Stimulated activated CD4-positive, alpha-beta T cell treated with anti-CD3 and anti-CD28 coated beads, Interleukin-4, amount 100 ng/mL, for 1 hour (primary cell): ENCODE measurements around the gene SSH3.
A peak's percentile ranks its signal among the peaks of the same experiment; 100 is the strongest.

ENCODE experiments used
- DNase-seq: peaks from one replicate; pipeline ENCODE4 v3.0.0-alpha.2; 2020

SSH3 gene

GRCh38 chr11:67280788-67281551 lies 22.4 kb upstream of the SSH3 start:
- DNase-seq = peak; percentile 1

- peak; percentile 1 for DNase-seq
Measured at GRCh38 chr11:67281552-67282150, 21.7 kb upstream of the SSH3 start.

DNA sequence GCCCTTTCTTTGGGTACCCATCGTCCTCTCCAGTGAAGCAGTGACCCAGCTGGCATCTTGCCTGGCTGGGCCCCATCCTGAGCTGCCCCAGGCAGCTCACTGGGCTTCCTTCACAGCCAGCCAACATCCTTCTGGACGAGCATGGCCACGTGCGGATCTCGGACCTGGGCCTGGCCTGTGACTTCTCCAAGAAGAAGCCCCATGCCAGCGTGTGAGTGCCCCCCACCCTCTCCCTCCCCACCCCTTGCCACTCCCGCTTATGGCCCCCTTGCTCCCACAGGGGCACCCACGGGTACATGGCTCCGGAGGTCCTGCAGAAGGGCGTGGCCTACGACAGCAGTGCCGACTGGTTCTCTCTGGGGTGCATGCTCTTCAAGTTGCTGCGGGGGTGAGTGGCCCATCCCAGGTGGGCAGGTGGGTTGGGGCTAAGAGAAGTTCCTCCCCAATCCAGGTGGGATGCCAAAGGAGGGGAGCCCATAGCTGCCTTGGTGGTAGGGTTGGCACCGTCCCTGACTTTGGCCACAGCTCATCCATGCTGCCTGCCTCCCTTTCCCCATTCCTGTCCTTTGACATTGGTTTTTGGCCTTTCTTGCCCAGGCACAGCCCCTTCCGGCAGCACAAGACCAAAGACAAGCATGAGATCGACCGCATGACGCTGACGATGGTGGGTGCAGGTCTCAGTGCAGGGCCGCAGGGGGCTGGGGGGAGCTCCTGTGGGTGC lies 21.0 kb upstream of the SSH3 start:
- DNase-seq = peak; percentile 1

DNA sequence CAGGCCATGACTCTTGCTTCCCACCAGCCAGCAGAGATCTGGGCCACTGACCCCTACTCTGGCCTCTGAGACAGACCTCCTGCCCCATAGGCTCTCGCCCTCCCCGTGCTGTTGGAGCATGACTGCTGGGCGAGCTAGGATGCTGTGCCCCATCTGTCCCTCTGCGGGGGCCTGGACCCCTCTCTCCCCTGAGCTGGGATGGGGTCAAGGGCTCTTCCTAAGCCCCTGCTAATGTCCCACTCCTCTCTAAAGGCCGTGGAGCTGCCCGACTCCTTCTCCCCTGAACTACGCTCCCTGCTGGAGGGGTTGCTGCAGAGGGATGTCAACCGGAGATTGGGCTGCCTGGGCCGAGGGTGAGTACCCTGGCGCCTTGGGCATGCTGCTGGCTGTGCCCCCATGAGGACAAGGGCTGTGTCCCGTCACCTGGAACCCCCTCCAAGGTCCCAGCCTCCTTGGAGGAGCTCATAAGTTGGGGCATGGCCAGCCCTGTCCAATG lies 20.4 kb upstream of the SSH3 start:
- no peak for DNase-seq

DNA sequence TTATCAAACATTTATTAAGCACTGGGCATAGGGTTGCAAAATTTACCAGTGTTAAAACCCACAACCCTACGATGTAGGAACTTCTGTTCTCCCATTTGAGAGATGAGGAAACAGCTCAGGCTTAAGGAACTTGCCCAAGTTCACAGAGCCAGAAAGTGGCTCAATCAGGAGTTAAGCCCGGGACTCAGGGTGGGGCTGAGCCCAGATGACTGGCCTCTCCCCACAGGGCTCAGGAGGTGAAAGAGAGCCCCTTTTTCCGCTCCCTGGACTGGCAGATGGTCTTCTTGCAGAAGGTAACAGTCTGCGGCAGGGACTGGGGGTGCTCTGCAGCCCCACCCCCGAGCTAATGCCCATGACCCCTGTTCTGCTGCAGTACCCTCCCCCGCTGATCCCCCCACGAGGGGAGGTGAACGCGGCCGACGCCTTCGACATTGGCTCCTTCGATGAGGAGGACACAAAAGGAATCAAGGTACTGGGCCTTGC lies 19.8 kb upstream of the SSH3 start:
- no peak for DNase-seq

- DNase-seq = no peak
Measured at GRCh38 chr11:67284811-67285540, 18.4 kb upstream of the SSH3 start.

DNA sequence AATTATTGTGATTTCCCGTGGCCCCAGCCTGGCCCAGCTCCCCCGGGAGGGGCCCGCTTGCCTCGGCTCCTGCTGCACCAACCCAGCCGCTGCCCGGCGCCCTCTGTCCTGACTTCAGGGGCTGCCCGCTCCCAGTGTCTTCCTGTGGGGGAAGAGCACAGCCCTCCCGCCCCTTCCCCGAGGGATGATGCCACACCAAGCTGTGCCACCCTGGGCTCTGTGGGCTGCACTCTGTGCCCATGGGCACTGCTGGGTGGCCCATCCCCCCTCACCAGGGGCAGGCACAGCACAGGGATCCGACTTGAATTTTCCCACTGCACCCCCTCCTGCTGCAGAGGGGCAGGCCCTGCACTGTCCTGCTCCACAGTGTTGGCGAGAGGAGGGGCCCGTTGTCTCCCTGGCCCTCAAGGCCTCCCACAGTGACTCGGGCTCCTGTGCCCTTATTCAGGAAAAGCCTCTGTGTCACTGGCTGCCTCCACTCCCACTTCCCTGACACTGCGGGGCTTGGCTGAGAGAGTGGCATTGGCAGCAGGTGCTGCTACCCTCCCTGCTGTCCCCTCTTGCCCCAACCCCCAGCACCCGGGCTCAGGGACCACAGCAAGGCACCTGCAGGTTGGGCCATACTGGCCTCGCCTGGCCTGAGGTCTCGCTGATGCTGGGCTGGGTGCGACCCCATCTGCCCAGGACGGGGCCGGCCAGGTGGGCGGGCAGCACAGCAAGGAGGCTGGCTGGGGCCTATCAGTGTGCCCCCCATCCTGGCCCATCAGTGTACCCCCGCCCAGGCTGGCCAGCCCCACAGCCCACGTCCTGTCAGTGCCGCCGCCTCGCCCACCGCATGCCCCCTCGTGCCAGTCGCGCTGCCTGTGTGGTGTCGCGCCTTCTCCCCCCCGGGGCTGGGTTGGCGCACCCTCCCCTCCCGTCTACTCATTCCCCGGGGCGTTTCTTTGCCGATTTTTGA lies 17.5 kb upstream of the SSH3 start:
- no peak for DNase-seq

GRCh38 chr11:67286621-67287333 lies 16.6 kb upstream of the SSH3 start:
- no peak for DNase-seq

- DNase-seq = no peak
Measured at GRCh38 chr11:67287355-67288197, 15.8 kb upstream of the SSH3 start.

GRCh38 chr11:67288198-67288451 lies 15.2 kb upstream of the SSH3 start:
- DNase-seq = no peak

- peak; percentile 88 for DNase-seq
Measured at GRCh38 chr11:67288452-67289225, 14.7 kb upstream of the SSH3 start.

GRCh38 chr11:67289226-67289650 lies 14.1 kb upstream of the SSH3 start, which contains the start of gene ANKRD13D:
Gene ANKRD13D, plus strand, starts transcription at chr11:67289303. Its CDS starts 158 bp downstream, at chr11:67289461.
- DNase-seq = no peak

DNA sequence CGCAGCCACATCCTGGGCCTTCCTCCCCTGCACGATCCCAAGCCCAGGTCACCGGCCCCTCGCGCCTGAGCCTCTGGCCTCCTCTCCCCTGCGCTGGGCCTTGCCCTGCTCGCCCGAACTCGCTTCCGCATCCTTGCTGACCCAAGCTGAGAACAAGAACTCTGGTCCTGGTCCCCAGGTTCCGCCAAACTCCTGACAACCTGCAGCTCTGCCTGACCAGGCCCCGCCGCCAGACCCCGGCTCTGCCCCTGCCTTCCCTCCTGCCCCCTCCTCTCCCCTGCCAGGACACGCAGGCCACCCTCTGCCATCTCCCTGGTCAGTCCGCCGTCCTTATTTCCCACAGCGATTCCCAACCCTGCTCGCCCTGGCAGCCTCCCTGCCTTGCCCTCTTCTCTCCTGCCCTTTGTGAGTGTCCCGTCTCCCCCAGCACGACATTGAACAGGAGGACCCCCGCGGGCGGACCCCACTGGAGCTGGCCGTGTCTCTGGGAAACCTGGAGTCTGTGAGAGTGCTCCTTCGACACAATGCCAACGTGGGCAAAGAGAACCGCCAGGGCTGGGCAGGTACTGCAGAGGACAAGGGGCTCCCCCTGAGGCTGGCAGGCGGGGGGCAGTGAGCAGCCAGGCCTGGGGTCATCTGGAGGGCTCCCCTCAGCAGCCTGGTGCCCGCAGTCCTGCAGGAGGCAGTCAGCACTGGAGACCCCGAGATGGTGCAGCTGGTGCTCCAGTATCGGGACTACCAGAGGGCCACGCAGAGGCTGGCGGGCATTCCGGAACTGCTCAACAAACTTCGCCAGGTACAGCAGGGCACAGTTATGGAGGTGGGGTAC lies 13.5 kb upstream of the SSH3 start:
- DNase-seq = peak; percentile 4

GRCh38 chr11:67290801-67291200 lies 12.5 kb upstream of the SSH3 start:
- DNase-seq = no peak

DNA sequence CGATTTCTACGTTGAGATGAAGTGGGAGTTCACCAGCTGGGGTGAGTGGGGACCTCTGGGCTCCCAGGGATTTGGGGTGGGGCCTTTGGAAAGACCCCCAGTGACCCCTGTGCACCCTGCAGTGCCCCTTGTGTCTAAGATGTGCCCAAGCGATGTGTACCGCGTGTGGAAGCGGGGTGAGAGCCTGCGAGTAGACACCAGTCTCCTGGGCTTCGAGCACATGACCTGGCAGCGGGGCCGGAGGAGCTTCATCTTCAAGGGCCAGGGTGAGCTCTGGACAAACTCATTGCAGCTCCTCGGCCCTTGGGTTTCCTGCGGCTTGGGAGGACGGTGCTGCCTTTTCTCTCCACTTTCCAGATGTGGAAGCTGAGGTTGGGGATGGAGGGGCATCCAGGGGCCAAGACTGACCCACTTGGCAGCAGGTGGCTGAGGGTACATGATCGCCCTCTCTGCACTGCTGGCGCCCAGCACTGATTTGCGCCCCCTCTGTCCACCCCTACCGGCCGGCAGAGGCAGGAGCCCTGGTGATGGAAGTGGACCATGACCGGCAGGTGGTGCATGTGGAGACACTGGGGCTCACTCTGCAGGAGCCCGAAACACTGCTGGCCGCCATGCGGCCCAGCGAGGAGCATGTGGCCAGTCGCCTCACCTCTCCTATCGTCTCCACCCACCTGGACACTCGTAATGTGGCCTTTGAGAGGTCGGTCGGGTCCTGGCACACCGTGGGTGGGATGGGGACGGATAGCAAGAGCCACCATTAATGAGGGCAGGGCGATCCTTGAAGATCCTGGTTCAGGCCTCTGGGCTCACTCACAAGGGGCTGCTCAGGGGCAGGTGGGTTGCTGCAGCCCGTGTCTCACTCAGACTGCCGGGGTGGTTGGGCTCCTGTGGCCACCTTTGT lies 11.6 kb upstream of the SSH3 start:
- no peak for DNase-seq

- DNase-seq = no peak
Measured at GRCh38 chr11:67292671-67293070, 10.7 kb upstream of the SSH3 start.

DNA sequence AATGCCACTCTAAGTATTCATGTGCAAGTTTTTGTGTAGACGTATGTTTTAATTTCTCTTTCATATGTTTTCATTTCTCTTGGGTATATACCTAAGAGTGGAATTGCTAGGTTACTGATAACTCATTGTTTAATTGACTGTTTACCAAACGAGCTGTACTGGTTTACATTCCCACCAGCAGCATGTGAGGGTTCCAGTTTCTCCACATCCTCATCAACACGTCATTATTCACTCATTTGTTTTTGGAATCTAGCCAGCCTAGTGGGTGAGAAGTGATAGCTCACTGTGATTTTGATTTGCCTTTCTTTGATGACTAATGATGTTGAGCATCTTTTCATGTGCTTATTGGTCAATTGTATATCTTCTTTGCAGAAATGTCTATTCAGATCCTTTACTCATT lies 10.2 kb upstream of the SSH3 start:
- DNase-seq = no peak
